GM13976 (cell line): ENCODE measurements around the gene ZC3H7A.
"Not testable (repeated sequence)": the region's sequence is repeated elsewhere in the genome, so short reads cannot be mapped to it uniquely, and the experiment has no call there.

Experiments used
- DNase-seq: peaks from one replicate; pipeline ENCODE4 v3.0.0; 2012; ENCODE audit warnings: low spot score
- CTCF ChIP-seq: IDR thresholded peaks from 2 replicates; pipeline ENCODE4 v1.5.1; 2012; ENCODE audit warnings: borderline replicate concordance, mild to moderate bottlenecking; ENCODE audit not compliant: insufficient read depth; ENCODE audit errors: extremely low read depth, missing control alignments, control extremely low read depth
- in situ Hi-C: fragments of 300-500 bp; cut with MboI; formaldehyde crosslinking; loops from one replicate; pipeline ENCODE4 v1.12.0; 2022; ENCODE audit warnings: low sequenced_read_pairs, mixed read lengths, inconsistent platforms; ENCODE audit not compliant: unreplicated experiment

ZC3H7A gene

GRCh38 chr16:11794447-11794846, 2.6 kb downstream of the ZC3H7A start:
- no peak for TF ChIP-seq CTCF
- in situ Hi-C loops = no loop called here

GRCh38 chr16:11793840-11794239, 3.2 kb downstream of the ZC3H7A start:
- TF ChIP-seq CTCF = no peak
- no peak for DNase-seq
- in situ Hi-C loops = no loop called here

More at GRCh38 chr16:11794447-11794846, 2.6 kb downstream of the ZC3H7A start:
- no peak for DNase-seq

GRCh38 chr16:11792410-11793241, 4.4 kb downstream of the ZC3H7A start:
- in situ Hi-C loops = no loop called here
- DNase-seq = no peak

GRCh38 chr16:11791144-11791828, 5.8 kb downstream of the ZC3H7A start:
- in situ Hi-C loops = no loop called here
- no peak for DNase-seq

More at GRCh38 chr16:11792410-11793241, 4.4 kb downstream of the ZC3H7A start:
- no peak for TF ChIP-seq CTCF

DNA sequence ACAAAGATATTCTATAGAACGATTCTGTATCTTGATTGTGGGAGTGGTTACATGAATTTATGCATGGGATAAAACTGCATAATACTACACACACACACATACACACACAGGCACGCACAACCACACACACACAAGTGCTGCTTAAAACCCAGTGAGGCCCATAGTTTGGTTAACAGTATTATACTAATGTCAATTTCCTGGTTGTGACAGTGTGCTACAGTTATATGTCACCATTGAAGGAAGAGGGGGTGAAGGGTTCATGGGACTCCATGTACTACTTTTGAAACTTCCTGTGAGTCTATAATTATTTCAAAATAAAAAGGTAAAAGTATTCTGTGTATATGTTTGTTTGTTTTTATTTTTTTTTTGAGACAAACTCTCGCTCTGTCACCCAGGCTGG, 8.1 kb downstream of the ZC3H7A start:
- TF ChIP-seq CTCF = no peak
- no peak for DNase-seq
- in situ Hi-C loops = no loop called here

More at GRCh38 chr16:11791144-11791828, 5.8 kb downstream of the ZC3H7A start:
- no peak for TF ChIP-seq CTCF

DNA sequence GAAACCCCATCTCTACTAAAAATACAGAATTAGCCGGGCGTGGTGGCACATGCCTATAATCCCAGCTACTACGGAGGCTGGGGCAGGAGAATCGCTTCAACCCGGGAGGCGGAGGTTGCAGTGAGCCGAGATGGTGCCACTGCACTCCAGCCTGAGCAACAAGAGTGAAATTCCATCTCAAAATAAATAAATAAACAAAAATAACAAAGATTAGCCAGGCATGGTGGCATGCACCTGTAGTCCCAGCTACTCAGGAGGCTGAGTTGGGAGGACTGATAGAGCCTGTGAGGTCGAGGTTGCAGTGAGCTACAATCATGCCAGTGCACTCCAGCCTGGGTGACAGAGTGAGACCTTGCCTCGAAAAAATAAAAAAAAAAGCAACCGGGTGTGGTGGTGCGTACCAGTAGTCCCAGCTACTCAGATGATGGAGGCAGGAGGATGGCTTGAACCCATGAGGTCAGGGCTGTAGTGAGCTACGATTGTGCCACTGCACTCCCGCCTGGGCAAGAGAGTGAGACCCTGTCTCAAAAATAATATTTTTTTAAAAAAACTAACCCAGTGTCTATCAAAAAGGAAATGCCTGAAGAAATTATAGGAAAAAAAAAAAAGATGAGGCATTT, 12.0 kb downstream of the ZC3H7A start:
- in situ Hi-C loops, DNase-seq: not testable (repeated sequence)

GRCh38 chr16:11784381-11784780, 12.7 kb downstream of the ZC3H7A start:
- DNase-seq, in situ Hi-C loops: not testable (repeated sequence)
